Thyroid gland (tissue), 4 donors: ENCODE data around the gene HIVEP2. TPM values are rescaled to one million over a fixed set of nuclear protein-coding genes. Genes with fewer than 3 reads are reported as not detected.
A peak's percentile ranks its signal among the peaks of the same experiment; 100 is the strongest.

Experiments
- DNase-seq, 2 donors: peaks; one replicate each; pipeline ENCODE4 v3.0.0-alpha.2; 2019
- H3K27ac ChIP-seq, 3 donors: fragments of 200-600 bp; sonication (generic); 1 replicate in 2 of 3; 2 replicates in 1 of 3; pipeline ENCODE4 v1.5.1; 2016 to 2019; ENCODE audit warnings: mild to moderate bottlenecking in 1 of 3, moderate library complexity in 1 of 3
- H3K27me3 ChIP-seq: fragments of 200-600 bp; sonication (generic); one replicate; pipeline ENCODE4 v1.5.1; 2019
- H3K36me3 ChIP-seq, 2 donors: fragments of 200-600 bp; sonication (generic); one replicate each; pipeline ENCODE4 v1.5.1; 2016 to 2019
- H3K4me1 ChIP-seq, 2 donors: fragments of 200-600 bp; sonication (generic); one replicate each; pipeline ENCODE4 v1.5.1; 2017 to 2019
- H3K4me3 ChIP-seq, 3 donors: fragments of 200-600 bp; sonication (generic); replicated peaks in 1 of 3; 1 replicate in 2 of 3; 2 replicates in 1 of 3; pipeline ENCODE4 v1.5.1; 2016; ENCODE audit warnings: mild to moderate bottlenecking in 1 of 3
- H3K9me3 ChIP-seq: fragments of 200-600 bp; sonication (generic); one replicate; pipeline ENCODE4 v1.5.1; 2017
- POLR2A ChIP-seq, 2 donors: fragments of 450-650 bp; IDR thresholded peaks; one replicate each; pipeline ENCODE4 v1.6.1; 2017; ENCODE audit warnings: antibody characterized with exemption in 2 of 2, mild to moderate bottlenecking in 2 of 2, moderate library complexity in 1 of 2
- WGBS, 2 donors: methylation state at CpG; one replicate each; pipeline ENCODE4 v1.1.5; 2017; 5-methylcytosine and 5-hydroxymethylcytosine counted together
- intact Hi-C: fragments of 100-400 bp; cut with DNase I; formaldehyde crosslinking; loops from one replicate; pipeline ENCODE4 v1.15.1; 2023
- total RNA-seq, 4 donors: library from RNA; depleted of rRNA; stranded (reverse); fragments of >200 nt; gene quantifications; one replicate each; pipeline ENCODE4 v1.2.3, GENCODE V29; 2016
- TF ChIP-seq, protein P1 (sequence below), 6 experiments: fragments of 200-600 bp in 3 of 6; fragments of 450-650 bp in 3 of 6; sonication (generic) in 3 of 6; IDR thresholded peaks; one replicate each; pipeline ENCODE4 v1.5.1; 2016 to 2019; ENCODE audit warnings: antibody characterized with exemption in 6 of 6, mild to moderate bottlenecking in 2 of 6, inconsistent platforms in 1 of 6, moderate library complexity in 1 of 6

HIVEP2 gene
- total RNA-seq, 4 donors from 2014 or later = 23.3 to 41.8 (median 26.4) TPM

- DNase-seq = no peak
- Histone ChIP-seq H3K9me3 (no peaks in the 10 kb centered on the region), H3K27ac (no peak overlapping the region), H3K4me1 (peaks cover 0 to 8% of the 10 kb centered on the region in 2 donors), H3K4me3 (no peak overlapping the region), H3K27me3 (no peaks in the 10 kb centered on the region), H3K36me3 (no peaks in the 10 kb centered on the region)
- TF ChIP-seq, protein P1, sequence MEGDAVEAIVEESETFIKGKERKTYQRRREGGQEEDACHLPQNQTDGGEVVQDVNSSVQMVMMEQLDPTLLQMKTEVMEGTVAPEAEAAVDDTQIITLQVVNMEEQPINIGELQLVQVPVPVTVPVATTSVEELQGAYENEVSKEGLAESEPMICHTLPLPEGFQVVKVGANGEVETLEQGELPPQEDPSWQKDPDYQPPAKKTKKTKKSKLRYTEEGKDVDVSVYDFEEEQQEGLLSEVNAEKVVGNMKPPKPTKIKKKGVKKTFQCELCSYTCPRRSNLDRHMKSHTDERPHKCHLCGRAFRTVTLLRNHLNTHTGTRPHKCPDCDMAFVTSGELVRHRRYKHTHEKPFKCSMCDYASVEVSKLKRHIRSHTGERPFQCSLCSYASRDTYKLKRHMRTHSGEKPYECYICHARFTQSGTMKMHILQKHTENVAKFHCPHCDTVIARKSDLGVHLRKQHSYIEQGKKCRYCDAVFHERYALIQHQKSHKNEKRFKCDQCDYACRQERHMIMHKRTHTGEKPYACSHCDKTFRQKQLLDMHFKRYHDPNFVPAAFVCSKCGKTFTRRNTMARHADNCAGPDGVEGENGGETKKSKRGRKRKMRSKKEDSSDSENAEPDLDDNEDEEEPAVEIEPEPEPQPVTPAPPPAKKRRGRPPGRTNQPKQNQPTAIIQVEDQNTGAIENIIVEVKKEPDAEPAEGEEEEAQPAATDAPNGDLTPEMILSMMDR (IDR thresholded peaks at IDR 0.05) = no peak
- no peak for TF ChIP-seq POLR2A (IDR thresholded peaks at IDR 0.05)
- intact Hi-C loops = no loop called here
These were observed 212.2 kb downstream of the HIVEP2 start for GRCh38 chr6:142732790-142733189.

GRCh38 chr6:142731611-142732010, 213.4 kb downstream of the HIVEP2 start:
- Histone ChIP-seq H3K9me3 (no peaks in the 10 kb centered on the region), H3K4me1 (peaks cover 0 to 8% of the 10 kb centered on the region in 2 donors), H3K27ac (no peak overlapping the region), H3K27me3 (no peaks in the 10 kb centered on the region), H3K36me3 (no peaks in the 10 kb centered on the region), H3K4me3 (no peak overlapping the region)
- no peak for DNase-seq
- TF ChIP-seq, protein P1 (IDR thresholded peaks at IDR 0.05) = no peak
- TF ChIP-seq POLR2A (IDR thresholded peaks at IDR 0.05) = no peak
- WGBS, 2 donors = 94 to 98% methylated on average over 5 of the region's 5 CpGs
- intact Hi-C loops = no loop called here

- H3K27ac ChIP-seq = no peak overlapping the region
- intact Hi-C loops = no loop called here
- no peaks in the 10 kb centered on the region for H3K9me3 ChIP-seq
- no peak for TF ChIP-seq POLR2A (IDR thresholded peaks at IDR 0.05)
- TF ChIP-seq, protein P1 (IDR thresholded peaks at IDR 0.05) = no peak
- no peak overlapping the region for H3K4me3 ChIP-seq
- no peak for DNase-seq
- H3K27me3 ChIP-seq = no peaks in the 10 kb centered on the region
- peaks cover 0 to 8% of the 10 kb centered on the region in 2 donors for H3K4me1 ChIP-seq
- 61 to 67% methylated on average over 4 of the region's 4 CpGs for WGBS, 2 donors
- H3K36me3 ChIP-seq = no peaks in the 10 kb centered on the region
These were observed 215.4 kb downstream of the HIVEP2 start for GRCh38 chr6:142729618-142730017.

DNA sequence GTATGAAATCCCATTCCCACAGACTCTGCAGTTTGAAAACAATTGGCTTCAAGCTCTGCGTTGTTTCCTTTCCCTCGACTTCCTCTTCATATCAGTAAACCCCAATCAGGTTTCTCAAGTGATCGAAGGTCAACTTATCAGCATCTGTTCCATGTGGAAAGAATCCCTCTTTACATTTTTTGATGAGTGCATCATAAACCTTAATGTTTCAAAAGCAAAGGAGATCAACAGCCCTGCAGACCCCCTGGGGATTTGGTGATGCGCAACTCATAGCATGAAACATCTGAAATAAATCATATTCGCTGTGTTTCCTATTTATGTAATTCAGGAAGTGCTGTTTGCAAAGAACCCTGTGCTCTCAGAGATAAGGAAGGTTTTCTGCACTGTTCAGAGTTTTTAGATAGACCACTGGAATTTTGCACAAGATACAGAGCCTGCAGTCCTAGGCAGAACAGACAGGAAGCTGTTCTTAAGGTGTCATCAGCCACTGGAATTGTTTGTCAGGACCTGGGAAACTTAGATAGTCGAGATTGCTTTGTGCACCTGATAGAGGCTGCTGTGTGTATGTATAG, 216.0 kb downstream of the HIVEP2 start:
- H3K27me3 ChIP-seq = no peaks in the 10 kb centered on the region
- no peak overlapping the region for H3K27ac ChIP-seq
- H3K4me3 ChIP-seq = no peak overlapping the region
- no peaks in the 10 kb centered on the region for H3K36me3 ChIP-seq
- WGBS, 2 donors = 53 to 63% methylated on average over 6 of the region's 6 CpGs
- intact Hi-C loops = no loop called here
- DNase-seq = no peak
- no peaks in the 10 kb centered on the region for H3K9me3 ChIP-seq
- H3K4me1 ChIP-seq = peaks cover 0 to 8% of the 10 kb centered on the region in 2 donors
- no peak for TF ChIP-seq POLR2A (IDR thresholded peaks at IDR 0.05)
- TF ChIP-seq, protein P1 (IDR thresholded peaks at IDR 0.05) = no peak

- no peaks in the 10 kb centered on the region for H3K36me3 ChIP-seq
- DNase-seq = peak in 1 of 2 donors; percentile 6
- no peaks in the 10 kb centered on the region for H3K9me3 ChIP-seq
- 14 to 19% methylated on average over 2 of the region's 2 CpGs for WGBS, 2 donors
- H3K27me3 ChIP-seq = no peaks in the 10 kb centered on the region
- no peak for TF ChIP-seq POLR2A (IDR thresholded peaks at IDR 0.05)
- TF ChIP-seq, protein P1 (IDR thresholded peaks at IDR 0.05) = no peak
- peaks cover 0 to 8% of the 10 kb centered on the region in 2 donors for H3K4me1 ChIP-seq
- H3K4me3 ChIP-seq = no peak overlapping the region
- intact Hi-C loops = no loop called here
- no peak overlapping the region for H3K27ac ChIP-seq
These were observed 216.6 kb downstream of the HIVEP2 start for GRCh38 chr6:142728364-142728763.
